DND-41 (cell line): ENCODE measurements around the gene TRIOBP.
"Not testable (repeated sequence)": the region's sequence is repeated elsewhere in the genome, so short reads cannot be mapped to it uniquely, and the experiment has no call there.

ENCODE experiments used
- ATAC-seq: fragments of 200-7000 bp; cut with Tn5 transposase; 3 replicates; pipeline ENCODE4 v1.9.1; 2021; ENCODE audit warnings: low read depth; ENCODE audit not compliant: insufficient read depth
- DNase-seq: peaks from one replicate; pipeline ENCODE4 v3.0.0-alpha.2; 2020
- H2AFZ ChIP-seq: 2 replicates; pipeline ENCODE4 v1.6.0; 2012; ENCODE audit warnings: low read depth, low read length
- H3K27ac ChIP-seq: 2 replicates; pipeline ENCODE4 v1.5.1; 2012; ENCODE audit warnings: low read length, inconsistent platforms
- H3K27me3 ChIP-seq: fragments of 200-600 bp; sonication (generic); 2 replicates; pipeline ENCODE4 v1.6.0; 2012; ENCODE audit warnings: low read length, mild to moderate bottlenecking, inconsistent platforms; ENCODE audit not compliant: insufficient read depth, poor library complexity
- H3K36me3 ChIP-seq: 2 replicates; pipeline ENCODE4 v1.5.1; 2012; ENCODE audit warnings: low read length, inconsistent platforms; ENCODE audit not compliant: insufficient read depth
- H3K4me1 ChIP-seq: 2 replicates; pipeline ENCODE4 v1.5.1; 2012; ENCODE audit warnings: mild to moderate bottlenecking, low read length; ENCODE audit not compliant: insufficient read depth
- H3K4me2 ChIP-seq: 2 replicates; pipeline ENCODE4 v1.6.0; 2012; ENCODE audit warnings: mild to moderate bottlenecking, moderate library complexity, low read length, inconsistent platforms; ENCODE audit not compliant: insufficient read depth
- H3K4me3 ChIP-seq, 2 experiments: fragments of 200-600 bp in 1 of 2; shearing (Covaris generic) in 1 of 2; 2 replicates each; pipeline ENCODE4 v1.5.1; 2012 to 2016; ENCODE audit warnings: inconsistent platforms in 2 of 2, low read length in 2 of 2, mild to moderate bottlenecking in 2 of 2, low read depth in 1 of 2, moderate library complexity in 1 of 2
- H3K79me2 ChIP-seq: 2 replicates; pipeline ENCODE4 v1.6.0; 2012; ENCODE audit warnings: low read length, inconsistent platforms; ENCODE audit not compliant: insufficient read depth
- H3K9ac ChIP-seq: 2 replicates; pipeline ENCODE4 v1.6.0; 2012; ENCODE audit warnings: low read depth, mild to moderate bottlenecking, inconsistent platforms, low read length, moderate library complexity
- H3K9me3 ChIP-seq: 2 replicates; pipeline ENCODE4 v1.5.1; 2012; ENCODE audit warnings: low read length, moderate library complexity, mild to moderate bottlenecking, inconsistent platforms; ENCODE audit not compliant: insufficient read depth, severe bottlenecking
- H4K20me1 ChIP-seq: 2 replicates; pipeline ENCODE4 v1.6.0; 2012; ENCODE audit warnings: low read length; ENCODE audit not compliant: insufficient read depth
- EZH2 ChIP-seq: IDR thresholded peaks from 3 replicates; pipeline ENCODE4 v1.6.1; 2012; ENCODE audit warnings: borderline replicate concordance, low read depth, mild to moderate bottlenecking, moderate library complexity, low read length, inconsistent platforms; ENCODE audit not compliant: severe bottlenecking
- TF ChIP-seq, protein P1 (sequence below): IDR thresholded peaks from 2 replicates; pipeline ENCODE4 v1.5.1; 2012; ENCODE audit warnings: borderline replicate concordance, low read length, moderate library complexity, mild to moderate bottlenecking; ENCODE audit not compliant: poor library complexity, severe bottlenecking; ENCODE audit errors: extremely low read depth

The TRIOBP gene

DNA sequence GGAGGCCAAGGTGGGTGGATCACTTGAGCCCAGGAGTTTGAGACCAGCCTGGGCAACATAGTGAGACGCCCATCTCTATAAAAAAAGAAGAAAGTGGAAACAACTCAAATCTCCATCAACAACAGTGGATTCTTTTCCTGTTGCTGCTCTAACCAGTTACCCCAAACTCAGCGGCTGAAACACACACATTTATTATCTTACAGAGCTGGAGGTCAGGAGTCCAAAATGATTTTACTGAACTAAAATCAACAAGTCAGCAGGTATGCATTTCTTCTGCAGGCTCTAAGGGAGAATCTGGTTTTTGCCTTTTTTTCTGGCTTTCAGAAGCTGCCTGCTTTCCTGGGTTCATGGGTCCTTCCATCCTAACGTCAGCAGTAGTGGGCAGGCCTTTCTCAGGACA is 99.2 kb downstream of the TRIOBP start:
- Histone ChIP-seq H3K79me2 (no peaks in the 10 kb centered on the region), H3K4me3 (no peak overlapping the region), H2AFZ (no peak overlapping the region), H3K9ac (no peak overlapping the region), H3K9me3 (no peaks in the 10 kb centered on the region), H3K27me3 (no peaks in the 10 kb centered on the region), H3K4me2 (no peak overlapping the region), H3K27ac (no peak overlapping the region), H4K20me1 (no peaks in the 10 kb centered on the region), H3K4me1 (no peaks in the 10 kb centered on the region), H3K36me3 (no peaks in the 10 kb centered on the region)
- TF ChIP-seq EZH2: no peak
- TF ChIP-seq, protein P1, sequence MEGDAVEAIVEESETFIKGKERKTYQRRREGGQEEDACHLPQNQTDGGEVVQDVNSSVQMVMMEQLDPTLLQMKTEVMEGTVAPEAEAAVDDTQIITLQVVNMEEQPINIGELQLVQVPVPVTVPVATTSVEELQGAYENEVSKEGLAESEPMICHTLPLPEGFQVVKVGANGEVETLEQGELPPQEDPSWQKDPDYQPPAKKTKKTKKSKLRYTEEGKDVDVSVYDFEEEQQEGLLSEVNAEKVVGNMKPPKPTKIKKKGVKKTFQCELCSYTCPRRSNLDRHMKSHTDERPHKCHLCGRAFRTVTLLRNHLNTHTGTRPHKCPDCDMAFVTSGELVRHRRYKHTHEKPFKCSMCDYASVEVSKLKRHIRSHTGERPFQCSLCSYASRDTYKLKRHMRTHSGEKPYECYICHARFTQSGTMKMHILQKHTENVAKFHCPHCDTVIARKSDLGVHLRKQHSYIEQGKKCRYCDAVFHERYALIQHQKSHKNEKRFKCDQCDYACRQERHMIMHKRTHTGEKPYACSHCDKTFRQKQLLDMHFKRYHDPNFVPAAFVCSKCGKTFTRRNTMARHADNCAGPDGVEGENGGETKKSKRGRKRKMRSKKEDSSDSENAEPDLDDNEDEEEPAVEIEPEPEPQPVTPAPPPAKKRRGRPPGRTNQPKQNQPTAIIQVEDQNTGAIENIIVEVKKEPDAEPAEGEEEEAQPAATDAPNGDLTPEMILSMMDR: no peak
- ATAC-seq (no peak), DNase-seq (no peak)

DNA sequence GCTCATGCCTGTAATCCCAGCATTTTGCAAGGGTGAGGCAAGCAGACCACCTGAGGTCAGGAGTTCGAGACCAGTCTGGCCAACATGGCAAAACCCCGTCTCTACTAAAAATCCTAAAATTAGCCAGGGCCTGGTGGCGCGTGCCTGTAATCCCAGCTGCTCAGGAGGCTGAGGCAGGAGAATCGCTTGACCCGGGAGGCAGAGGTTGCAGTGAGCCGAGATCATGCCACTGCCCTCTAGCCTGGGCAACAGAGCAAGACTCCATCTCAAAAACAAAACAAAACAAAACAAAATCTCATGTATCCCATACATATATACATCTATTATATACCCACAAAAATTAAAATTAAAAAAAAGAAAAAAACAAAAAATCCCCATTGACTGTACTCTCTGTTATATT is 100.4 kb downstream of the TRIOBP start:
- not testable (repeated sequence) for H3K36me3 ChIP-seq, ATAC-seq, H3K27me3 ChIP-seq, H3K79me2 ChIP-seq, DNase-seq, H3K4me2 ChIP-seq, H3K27ac ChIP-seq, H3K4me1 ChIP-seq, H4K20me1 ChIP-seq, H3K4me3 ChIP-seq, H3K9ac ChIP-seq, H3K9me3 ChIP-seq, H2AFZ ChIP-seq

DNA sequence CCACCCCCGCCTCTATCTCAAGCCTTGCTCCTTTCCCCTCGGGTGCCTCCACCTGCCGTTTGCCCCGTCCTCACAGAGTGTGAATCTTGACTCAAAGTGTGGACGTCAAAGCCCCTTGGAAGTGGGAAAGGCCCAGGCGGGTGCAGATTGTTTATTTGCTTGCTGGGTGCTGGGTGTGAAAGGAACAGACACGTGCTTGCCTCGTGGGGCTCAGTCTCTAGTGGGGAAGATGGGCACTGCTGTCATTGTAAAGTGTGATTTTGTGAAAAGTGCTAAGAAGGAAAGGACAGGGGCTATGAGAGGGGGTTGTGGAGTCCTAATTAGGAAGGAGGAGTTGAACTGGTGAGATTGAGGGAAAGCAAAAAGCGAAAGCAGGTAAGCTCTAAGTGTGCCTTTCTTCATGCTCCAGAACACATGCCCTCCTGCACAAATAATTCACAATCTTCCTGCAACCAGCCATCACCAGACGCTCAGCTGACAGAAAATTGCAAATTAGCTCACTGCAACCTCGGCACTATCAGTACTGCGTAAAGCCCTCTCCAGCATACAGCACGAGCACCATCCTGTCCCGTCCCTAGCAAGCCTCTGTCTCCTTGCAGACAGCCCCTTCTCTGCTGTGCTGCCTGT is 101.1 kb downstream of the TRIOBP start:
- no peak overlapping the region for H3K27ac ChIP-seq
- no peak for ATAC-seq
- no peak overlapping the region for H3K9ac ChIP-seq
- no peak overlapping the region for H3K4me3 ChIP-seq
- no peak overlapping the region for H2AFZ ChIP-seq
- H4K20me1 ChIP-seq: no peaks in the 10 kb centered on the region
- peaks cover 11% of the 10 kb centered on the region for H3K27me3 ChIP-seq
- H3K36me3 ChIP-seq: no peaks in the 10 kb centered on the region
- no peak for DNase-seq
- H3K79me2 ChIP-seq: no peaks in the 10 kb centered on the region
- H3K4me2 ChIP-seq: no peak overlapping the region
- no peak for TF ChIP-seq EZH2
- TF ChIP-seq, protein P1: no peak
- peaks cover 12% of the 10 kb centered on the region for H3K4me1 ChIP-seq
- no peaks in the 10 kb centered on the region for H3K9me3 ChIP-seq

DNA sequence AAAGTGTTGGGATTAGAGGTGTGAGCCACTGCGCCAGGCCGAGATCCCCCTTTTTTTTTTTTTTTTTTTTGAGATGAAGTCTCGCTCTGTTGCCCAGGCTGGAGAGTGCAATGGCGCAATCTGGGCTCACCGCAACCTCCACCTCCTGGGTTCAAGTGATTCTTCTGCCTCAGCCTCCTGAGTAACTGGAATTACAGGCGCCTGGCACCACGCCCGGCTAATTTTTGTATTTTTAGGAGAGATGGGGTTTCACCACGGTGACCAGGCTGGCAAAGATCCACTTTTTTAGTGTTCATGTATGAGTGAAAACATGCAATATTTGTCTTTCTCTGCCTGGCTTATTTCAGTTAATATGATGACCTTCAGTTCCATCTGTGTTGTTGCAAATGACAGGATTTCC is 103.1 kb downstream of the TRIOBP start:
- not testable (repeated sequence) for ATAC-seq, H3K4me3 ChIP-seq, H4K20me1 ChIP-seq, DNase-seq, H2AFZ ChIP-seq, H3K79me2 ChIP-seq, H3K9ac ChIP-seq, H3K9me3 ChIP-seq, H3K27ac ChIP-seq, H3K36me3 ChIP-seq, H3K4me2 ChIP-seq
- peaks cover 30% of the 10 kb centered on the region for H3K4me1 ChIP-seq
- H3K27me3 ChIP-seq: peaks cover 11% of the 10 kb centered on the region
